Erythroblast (primary cell): ENCODE measurements around the gene GCH1.

Experiments used
- GATA1 ChIP-seq: IDR thresholded peaks from 2 replicates; pipeline ENCODE4 v1.6.1; 2011; ENCODE audit warnings: low read depth, mild to moderate bottlenecking, control low read depth, low read length, moderate library complexity
- POLR2A ChIP-seq: IDR thresholded peaks from 2 replicates; pipeline ENCODE4 v1.6.1; 2011; ENCODE audit warnings: mild to moderate bottlenecking, low read length

DNA sequence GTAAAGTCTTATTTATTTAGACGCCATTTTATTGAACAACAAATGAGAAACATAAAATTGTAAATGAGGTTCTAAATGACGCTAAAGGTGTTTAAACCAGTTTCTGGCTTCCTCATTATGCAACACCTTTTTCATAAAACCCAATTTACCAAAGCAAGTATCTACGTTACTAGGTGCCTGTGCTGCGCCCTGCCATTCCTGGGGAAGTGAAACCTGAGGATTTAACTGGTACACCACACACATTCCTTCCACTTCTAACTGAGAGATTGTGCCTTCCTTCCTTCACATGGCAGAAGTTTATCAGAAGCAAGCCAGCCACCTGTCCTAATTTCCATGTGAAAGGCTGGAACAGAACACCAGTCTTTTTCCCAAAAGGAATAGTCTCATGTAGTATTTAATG lies 40.3 kb upstream of the GCH1 start:
- TF ChIP-seq POLR2A (no peak), GATA1 (no peak)
